ENCODE data around the gene AJM1.
"Not testable (repeated sequence)": the region's sequence is repeated elsewhere in the genome, so short reads cannot be mapped to it uniquely, and the experiment has no call there.

Gene AJM1

DNA sequence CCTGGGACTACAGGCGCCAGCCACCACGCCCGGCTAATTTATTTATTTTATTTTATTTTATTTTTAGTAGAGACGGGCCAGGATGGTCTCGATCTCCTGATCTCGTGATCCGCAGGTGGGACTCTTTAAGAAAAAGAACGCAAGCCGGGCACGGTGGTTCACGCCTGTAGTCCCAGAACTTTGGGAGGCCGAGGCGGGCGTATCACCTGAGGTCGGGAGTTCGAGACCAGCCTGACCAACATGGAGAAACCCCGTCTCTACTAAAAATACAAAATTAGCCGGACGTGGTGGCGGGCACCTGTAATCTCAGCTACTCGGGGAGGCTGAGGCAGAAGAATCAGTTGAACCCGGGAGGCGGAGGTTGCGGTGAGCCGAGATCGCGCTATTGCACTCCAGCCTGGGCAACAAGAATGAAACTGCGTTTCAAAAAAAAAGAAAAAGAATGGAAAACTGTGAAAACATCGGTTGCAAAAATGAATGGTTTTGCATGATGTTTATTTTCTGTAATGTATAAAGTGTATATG, 24.7 kb downstream of the AJM1 start:
- in situ Hi-C loops (cut with HindIII; ENCODE audit: low sequenced_read_pairs), result not testable (repeated sequence)

- in situ Hi-C loops (cut with HindIII; ENCODE audit: low sequenced_read_pairs), result no loop called here
Observed at GRCh38 chr9:136867480-136867879, 25.2 kb downstream of the AJM1 start.

- in situ Hi-C loops (cut with HindIII; ENCODE audit: low sequenced_read_pairs), result no loop called here
Observed at GRCh38 chr9:136867917-136868316, 25.6 kb downstream of the AJM1 start.

GRCh38 chr9:136868644-136869043, 26.4 kb downstream of the AJM1 start:
- in situ Hi-C loops (cut with HindIII; ENCODE audit: low sequenced_read_pairs), result no loop called here

DNA sequence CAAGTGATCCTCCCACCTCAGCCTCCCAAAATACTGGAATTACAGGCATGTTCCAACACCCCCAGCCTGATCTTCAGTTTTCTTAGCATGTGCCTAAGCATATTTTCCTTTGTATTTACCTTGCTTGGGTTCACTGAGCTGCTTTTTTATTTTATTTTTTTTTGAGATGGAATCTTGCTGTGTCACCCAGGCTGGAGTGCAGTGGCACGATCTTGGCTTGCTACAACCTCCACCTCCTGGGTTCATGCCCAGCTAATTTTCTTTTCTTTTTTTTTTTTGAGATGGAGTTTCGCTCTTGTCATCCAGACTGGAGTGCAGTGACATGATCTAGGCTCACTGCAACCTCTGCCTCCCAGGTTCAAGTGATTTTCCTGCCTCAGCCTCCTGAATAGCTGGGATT, 27.3 kb downstream of the AJM1 start:
- in situ Hi-C loops (cut with HindIII; ENCODE audit: low sequenced_read_pairs), result not testable (repeated sequence)

DNA sequence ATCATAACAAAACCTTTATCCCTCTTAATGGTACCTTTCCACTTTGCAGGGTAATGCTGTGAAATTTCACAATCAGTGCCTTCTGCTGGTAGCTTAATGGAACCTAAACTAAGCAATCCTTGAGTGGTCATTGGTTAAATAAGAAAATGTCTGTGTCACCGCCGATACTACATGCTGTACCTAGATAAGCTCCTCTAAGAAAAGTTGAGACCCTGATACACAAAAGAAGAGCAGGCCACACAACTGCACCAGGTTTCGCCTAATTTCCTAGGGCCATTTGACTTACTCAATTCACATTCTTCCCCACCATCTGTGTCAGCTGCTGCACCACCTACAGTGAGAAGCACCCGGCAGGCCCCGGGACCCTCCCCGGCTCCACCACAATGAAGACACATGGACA, 32.9 kb downstream of the AJM1 start:
- in situ Hi-C loops (cut with HindIII; ENCODE audit: low sequenced_read_pairs), result no loop called here

DNA sequence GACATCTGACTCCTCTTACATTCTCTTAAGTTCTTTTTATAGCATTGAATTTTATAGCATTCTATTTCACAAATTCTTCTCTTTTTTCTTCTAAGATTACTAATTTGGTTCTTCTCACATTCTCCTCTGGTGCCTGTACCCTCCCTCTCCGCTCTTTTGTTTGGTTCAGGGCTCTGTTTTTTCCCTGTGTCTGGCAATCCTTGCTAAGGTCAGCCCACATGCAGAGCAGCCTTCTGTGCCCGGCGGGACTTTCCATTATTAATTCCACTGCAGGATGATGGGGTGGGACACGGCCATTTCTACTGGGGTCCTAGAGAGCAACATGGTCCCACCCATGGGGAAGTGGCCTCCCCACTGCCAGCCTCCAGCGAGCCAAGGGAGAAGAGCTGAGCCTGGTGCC, 34.2 kb downstream of the AJM1 start:
- in situ Hi-C loops (cut with HindIII; ENCODE audit: low sequenced_read_pairs), result no loop called here

DNA sequence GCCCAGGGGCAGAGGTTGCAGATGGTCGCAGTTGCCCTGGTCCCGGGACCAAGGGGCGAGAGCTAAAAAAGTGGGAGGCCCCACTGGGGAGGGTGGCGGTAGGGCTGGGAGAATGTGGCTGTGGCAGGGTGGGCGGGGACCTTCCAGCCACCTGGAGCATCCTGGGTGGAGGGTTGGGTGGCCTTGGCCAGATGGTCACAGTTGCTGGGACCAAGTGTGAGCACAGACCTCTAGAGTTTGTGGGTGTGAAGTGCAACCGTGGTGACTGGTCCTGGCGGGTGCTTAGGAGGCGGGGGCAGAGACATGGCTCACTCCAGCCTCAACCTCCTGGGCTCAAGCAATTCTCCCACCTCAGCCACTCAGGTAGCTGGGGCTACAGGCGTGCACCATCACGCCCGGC, 38.4 kb downstream of the AJM1 start:
- in situ Hi-C loops (cut with HindIII; ENCODE audit: low sequenced_read_pairs), result no loop called here

DNA sequence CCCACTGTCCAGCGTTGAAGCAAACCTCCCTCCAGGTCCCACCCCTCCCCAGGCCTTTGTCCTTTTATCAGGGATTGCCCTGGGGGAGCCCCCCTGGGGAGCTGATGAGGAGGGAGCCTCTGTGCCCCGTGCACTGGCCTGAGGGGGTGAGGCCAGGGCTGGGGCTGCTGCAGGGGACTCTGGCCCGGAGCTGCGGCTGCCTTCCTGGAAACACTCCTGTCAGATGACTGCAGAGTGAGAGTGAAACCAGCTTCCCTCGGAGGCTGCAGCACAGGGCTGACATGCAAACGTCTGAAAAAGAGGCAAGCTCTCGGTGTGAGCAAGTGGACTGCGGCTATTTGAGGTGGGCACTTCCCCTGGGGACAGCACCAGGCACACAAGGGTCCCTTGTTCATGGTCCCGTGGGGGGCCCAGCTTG, 39.4 kb downstream of the AJM1 start:
- in situ Hi-C loops (cut with HindIII; ENCODE audit: low sequenced_read_pairs), result no loop called here

DNA sequence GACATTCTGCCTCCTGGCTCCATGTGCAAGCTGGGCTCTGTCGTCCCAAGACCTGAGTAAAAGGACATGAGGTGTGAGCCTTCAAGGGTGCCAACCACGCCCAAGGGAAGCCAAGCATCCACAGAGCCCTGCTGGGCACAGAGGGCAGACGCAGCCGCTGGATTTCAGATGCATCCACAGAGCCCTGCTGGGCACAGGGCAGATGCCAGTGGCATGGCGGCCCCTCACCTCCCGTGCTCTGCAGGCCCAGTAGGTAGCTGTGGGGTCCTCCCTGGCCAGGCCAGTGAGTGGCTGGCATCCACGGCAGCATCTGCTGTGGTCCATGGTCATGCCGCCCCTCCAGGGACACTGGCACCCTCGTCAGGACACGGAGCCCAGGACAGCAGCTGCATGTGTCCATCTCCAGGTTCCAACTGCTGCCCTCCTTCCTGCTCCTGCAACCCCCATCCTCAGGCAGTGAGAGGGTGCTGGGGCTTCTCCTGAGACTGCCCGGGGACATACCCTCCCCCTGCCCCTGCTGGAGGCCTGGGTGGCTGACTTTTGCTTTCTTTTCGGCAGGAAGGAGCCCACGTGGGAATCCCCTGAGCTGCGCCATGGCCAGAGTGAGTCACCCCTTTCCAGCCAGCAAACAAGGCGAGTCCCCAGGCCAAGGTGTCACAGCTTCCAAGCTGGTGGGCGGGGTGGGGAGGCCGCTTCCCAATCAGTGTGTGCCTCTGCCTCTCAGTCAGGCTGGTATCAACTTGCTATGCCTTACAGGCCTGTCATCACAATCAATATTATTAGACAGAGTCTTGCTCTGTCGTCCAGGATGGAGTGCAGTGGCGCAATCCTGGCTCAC, 40.0 kb downstream of the AJM1 start:
- in situ Hi-C loops (cut with HindIII; ENCODE audit: low sequenced_read_pairs), result no loop called here

DNA sequence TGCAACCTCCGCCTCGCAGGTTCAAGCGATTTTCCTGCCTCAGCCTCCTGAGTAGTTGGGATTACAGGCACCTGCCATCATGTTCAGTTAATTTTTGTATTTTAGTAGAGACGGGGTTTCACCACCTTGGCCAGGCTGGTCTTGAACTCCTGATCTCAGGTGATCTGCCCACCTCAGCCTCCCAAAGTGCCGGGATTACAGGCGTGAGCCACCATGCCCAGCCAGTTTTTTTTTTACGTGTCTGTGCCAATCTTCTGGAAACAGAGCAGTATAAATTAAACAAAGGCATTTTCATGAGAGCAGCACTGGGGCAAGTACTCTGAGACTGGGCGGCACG, 40.6 kb downstream of the AJM1 start:
- in situ Hi-C loops (cut with HindIII; ENCODE audit: low sequenced_read_pairs), result not testable (repeated sequence)

- in situ Hi-C loops (cut with HindIII; ENCODE audit: low sequenced_read_pairs), result not testable (repeated sequence)
Observed at GRCh38 chr9:136883670-136884069, 41.4 kb downstream of the AJM1 start.

DNA sequence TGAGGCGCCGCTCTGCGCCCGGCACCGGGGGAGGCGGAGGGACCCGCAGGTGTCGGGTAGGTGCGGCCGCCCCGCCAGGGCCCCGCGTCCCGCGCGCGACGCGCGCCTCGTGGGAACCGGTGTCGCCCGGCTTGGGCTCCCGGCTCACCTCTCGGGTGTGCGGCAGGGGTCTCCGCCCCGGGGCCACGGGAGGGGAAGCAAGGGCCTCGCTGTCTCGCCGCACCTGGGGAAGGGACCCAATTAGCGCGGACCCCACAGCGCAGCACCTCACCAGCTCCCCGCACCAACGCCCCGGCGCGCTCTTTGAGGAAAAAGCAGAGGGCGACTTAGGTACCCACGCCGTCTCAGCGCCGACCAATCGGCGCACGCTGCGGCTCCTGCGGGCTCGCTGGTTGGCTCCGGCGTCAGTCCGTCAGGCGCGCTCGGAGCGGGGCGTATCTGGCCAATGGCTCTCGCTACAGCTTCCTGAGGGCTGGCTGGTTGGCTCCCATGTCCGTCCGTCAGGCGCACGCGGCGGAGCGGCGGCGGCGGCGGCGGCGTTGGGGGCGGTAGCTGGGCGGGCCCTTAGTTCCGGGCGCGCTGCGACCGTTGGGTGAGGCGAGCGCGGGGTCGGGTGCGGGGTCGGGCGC, 43.8 kb downstream of the AJM1 start, which contains the start of gene TRAF2:
Gene TRAF2 (plus strand): TSS at position 567 of the 629 bp plus-strand sequence. CDS start 12,225 bp downstream, outside the sequence.
- in situ Hi-C loops (cut with HindIII; ENCODE audit: low sequenced_read_pairs), result loop anchor here (5.0 kb wide), 1 partner anchor 41 kb away; no protein-coding TSS in a partner anchor

- in situ Hi-C loops (cut with HindIII; ENCODE audit: low sequenced_read_pairs), result loop anchor here (5.0 kb wide), 1 partner anchor 40 kb away; no protein-coding TSS in a partner anchor
Observed at GRCh38 chr9:136886610-136887597, 44.6 kb downstream of the AJM1 start.

DNA sequence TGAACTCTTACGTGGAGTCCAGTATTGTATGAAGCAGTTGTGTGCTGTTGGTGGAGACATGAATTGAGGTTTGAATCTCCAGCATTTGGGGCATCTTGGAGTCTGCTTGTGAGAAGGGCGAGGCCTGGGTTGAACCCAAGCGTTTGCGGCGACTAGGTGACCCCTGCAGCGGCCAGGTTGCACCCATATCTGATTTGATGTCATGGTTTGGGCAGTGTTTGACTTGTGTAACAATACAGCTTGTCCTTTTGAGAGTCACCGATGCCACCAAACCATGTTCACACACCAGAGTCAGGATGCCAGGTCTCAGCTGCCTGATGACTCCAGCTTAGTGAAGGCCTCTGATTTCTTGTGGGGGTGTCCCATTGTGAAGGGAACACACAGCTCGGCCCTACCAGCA, 46.2 kb downstream of the AJM1 start:
- in situ Hi-C loops (cut with HindIII; ENCODE audit: low sequenced_read_pairs), result loop anchor here (5.0 kb wide), 1 partner anchor 39 kb away; no protein-coding TSS in a partner anchor

DNA sequence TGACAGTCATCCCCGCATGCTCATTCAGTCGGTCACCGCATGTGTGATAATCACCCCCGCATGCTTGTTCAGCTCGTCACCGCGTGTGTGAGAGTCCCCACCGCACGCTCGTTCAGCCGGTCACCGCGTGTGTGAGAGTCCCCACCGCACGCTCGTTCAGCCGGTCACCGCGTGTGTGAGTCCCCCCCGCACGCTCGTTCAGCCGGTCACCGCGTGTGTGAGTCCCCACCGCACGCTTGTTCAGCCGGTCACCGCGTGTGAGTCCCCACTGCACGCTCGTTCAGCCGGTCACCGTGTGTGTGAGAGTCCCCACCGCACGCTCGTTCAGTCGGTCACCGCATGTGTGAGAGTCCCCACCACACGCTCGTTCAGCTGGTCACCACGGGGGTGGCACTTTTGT, 47.6 kb downstream of the AJM1 start:
- in situ Hi-C loops (cut with HindIII; ENCODE audit: low sequenced_read_pairs), result loop anchor here (5.0 kb wide), 1 partner anchor 37 kb away; no protein-coding TSS in a partner anchor

DNA sequence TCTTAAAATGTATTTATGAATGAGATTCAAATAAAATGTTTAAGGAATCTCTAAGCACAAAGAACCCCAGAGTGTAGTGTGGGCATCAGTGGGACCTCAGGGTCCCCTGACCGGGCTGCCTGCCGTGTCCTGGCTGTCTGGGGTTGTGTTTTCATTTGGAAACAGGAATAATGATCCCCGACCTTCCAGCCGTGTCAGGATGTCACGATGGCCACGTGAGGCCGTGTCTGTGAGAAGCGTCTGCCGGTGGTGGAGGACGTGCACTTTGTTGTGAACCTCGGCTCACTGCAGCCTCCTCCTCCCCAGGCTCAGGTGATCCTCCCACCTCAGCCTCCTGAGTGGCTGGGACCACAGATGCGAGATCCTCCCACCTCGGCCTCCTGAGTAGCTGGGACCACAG, 48.4 kb downstream of the AJM1 start:
- in situ Hi-C loops (cut with HindIII; ENCODE audit: low sequenced_read_pairs), result no loop called here

Measured in endothelial cell of hepatic sinusoid (primary cell).